Stimulated activated naive CD4-positive, alpha-beta T cell (primary cell): ENCODE measurements around the gene GPC6.

ENCODE experiments used
- DNase-seq, 6 experiments: peaks; one replicate each; lab custom pipeline; 2025; lab: John Stamatoyannopoulos, UW

GPC6 gene

DNA sequence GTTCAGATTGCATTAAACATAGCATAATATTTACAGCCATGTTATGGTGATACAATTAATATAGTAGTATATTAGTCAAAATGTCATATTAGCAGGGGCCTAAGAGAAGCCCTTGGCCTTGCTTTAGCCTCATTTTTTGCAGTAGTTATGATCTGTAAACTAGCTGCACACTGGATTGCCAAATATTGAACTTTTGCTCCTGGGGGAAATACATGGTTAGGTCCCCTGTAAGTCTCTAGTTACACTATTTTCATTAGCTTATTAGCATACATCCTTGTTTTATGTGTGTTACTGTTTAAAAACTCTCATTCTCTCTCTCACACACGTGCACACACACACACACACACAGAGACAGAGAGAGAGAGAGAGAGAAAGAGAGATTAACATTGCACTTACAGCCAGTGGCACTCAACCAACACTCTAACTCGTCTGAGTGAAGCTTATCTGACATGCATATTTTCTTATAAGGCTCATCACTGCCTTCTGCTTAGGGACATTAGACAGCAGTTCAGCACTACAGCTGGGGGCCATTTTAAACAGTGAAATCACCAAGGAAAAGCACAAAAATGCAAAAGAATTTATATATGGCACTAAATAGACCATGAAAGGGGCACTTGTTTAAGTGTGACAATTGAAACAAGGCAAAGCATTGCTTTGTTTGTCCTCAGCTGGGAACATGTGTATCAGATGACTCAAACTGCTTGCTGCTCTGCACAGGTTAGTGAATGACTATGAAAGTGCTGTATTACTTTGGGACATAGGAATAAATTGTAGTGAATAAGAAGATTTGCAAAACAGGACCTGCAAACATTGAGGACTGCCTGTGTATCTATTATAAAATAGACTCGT is 278.7 kb downstream of the GPC6 start:
- DNase-seq: no peak

- DNase-seq: no peak
Measured at GRCh38 chr13:93511011-93511410, 284.4 kb downstream of the GPC6 start.

- DNase-seq: no peak
Measured at GRCh38 chr13:93515267-93515666, 288.7 kb downstream of the GPC6 start.

DNA sequence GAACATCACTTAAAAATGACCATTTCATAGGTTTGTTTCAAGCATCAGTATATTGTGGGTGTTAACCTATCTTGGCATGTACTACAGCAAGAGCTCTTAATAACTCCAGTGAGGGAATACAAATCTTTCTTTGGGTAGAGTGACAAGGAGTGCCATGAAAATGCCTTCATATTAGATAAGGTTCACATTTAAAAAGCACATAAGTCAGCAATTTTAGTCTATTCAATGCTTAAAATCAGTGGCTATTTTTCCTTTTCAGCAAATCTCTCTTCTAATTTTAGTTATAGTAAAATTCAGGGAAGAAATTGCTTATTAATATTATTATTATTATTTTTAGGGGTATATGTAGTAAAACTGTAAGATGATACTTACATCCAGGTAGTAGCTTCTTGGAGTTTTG is 291.1 kb downstream of the GPC6 start:
- no peak for DNase-seq

DNA sequence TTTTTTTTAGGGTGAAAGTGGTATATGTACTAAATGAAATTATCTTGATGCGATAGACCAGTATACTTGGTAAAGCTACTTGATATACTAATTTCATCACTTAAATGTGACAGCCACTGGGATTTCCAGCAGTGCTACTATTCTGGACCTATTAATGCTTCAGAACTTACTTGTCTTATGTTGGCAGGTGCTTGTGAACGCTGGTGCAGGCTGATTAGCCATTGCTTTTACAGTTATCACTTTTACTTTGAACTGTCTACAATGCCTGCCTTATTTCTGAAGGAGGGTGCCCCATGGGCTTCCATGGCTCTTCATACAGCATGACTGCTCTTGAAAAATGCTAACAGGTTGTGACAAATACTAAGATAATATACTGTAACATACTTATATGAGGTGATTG is 294.7 kb downstream of the GPC6 start:
- no peak for DNase-seq

DNA sequence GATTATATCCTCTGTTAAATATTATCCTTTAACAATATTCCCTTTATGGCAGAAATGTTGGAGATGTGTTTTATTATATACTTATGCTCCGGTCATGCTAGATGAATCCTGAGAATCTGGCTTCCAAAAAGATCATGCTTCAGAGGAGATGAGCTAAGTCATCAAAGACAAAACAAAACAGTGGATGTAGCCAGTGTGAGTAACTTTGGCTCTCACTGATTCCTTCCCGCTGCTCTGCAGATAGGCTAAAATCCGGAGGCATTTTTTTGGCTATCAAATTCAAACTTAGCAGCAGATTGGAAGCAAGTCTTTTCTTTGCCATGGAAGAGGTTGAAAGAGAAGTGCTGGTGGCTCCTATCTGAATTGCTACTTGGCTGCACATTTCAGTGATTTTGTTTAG is 295.9 kb downstream of the GPC6 start:
- DNase-seq: no peak

GRCh38 chr13:93525087-93525486 is 298.5 kb downstream of the GPC6 start:
- DNase-seq: no peak

- DNase-seq: no peak
Measured at GRCh38 chr13:93527748-93528297, 301.2 kb downstream of the GPC6 start.

GRCh38 chr13:93529961-93530360 is 303.4 kb downstream of the GPC6 start:
- DNase-seq: no peak

DNA sequence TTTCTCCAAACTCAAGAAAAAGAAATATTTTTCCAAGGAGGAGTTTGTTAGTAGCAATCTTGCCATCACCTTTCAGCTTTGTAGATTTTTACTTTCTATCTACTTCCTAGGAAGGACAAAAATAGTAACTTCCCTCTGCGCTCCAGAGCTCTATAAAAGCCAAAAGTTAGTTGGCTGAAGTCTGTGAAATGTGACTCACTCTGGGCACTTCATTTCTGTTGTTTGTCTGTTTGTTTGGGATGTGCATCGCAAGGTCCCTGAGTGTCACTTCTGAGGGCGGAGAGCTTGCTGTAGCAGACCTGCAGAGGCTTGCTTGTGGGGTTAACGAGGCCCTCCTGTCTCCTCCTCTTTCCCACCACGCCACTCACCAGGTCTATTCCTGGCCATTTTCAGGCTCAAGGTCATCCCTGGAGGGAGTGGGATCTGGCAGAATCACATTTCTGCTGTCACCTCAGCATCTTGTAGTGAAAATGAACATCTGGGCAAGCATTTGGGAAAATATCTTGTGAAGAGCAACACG is 307.6 kb downstream of the GPC6 start:
- no peak for DNase-seq

- no peak for DNase-seq
Measured at GRCh38 chr13:93535251-93535650, 308.6 kb downstream of the GPC6 start.

- DNase-seq: no peak
Measured at GRCh38 chr13:93539914-93540313, 313.3 kb downstream of the GPC6 start.

DNA sequence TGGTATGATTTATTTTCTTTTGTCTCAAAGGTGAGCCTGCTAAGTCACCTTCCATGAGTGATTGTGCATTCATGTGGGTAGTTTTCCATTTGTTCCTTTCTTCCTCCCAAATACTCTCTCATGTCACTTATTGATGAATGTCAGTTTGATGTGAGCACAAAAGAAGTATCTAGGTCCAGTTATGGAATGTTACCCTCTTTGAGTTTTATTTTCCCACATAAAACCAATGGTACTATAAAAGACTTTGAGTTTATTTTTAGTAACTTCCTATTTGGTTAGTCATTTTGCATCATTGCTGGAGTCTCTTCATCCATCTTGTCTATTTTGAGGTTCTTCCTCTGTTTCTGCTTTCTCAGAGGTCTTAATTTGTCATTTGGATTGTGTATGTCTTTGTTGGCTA is 321.3 kb downstream of the GPC6 start:
- DNase-seq: no peak

DNA sequence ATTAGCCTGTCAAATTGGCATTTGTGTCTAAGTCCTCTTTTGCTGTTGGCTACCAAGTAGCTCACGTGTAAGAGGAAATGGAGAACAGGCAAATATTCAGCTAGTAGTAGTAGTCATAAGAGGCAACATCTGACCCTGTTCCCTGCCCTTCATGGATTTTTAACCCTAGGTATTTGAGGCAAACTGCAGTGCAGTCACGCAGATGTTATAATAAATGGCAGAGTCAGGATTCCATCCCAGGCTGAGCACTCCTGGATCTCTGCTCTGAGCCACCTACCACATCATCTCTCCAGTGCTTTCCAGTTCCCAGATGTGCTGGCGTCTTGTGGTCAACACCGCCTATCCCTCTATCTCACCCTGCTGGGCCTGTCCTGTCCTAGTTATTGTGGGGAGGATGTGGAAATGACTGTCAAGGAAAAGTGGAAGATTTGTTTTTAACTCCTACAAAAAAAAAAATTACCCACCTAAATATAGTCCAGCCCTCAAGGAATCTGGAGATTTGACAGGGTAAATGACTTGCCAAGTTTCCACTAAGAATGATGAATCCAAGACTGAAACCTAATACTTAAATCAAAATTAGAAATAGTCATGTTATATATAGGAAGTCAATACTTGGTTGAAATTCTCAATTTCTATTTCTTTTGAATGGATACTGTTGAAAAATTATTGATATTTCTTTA is 322.9 kb downstream of the GPC6 start:
- DNase-seq: no peak

DNA sequence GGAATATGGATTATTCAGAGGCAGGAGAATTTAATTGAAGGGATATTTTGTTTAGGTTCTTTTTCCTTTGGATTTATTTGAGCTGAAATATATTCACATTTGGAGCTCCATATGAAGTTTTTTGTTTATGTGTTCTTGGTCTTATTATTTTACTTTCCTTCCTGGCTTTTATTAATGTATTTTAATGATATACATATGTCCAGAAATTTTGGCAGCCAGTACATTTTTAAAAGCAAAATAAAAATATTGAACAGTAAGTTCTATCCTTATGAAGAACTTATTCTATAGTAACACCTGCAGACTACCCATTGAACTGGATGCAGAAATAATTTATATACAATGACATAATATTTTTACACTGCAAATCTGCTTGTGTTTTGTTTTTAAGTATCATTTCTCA is 323.6 kb downstream of the GPC6 start:
- no peak for DNase-seq

DNA sequence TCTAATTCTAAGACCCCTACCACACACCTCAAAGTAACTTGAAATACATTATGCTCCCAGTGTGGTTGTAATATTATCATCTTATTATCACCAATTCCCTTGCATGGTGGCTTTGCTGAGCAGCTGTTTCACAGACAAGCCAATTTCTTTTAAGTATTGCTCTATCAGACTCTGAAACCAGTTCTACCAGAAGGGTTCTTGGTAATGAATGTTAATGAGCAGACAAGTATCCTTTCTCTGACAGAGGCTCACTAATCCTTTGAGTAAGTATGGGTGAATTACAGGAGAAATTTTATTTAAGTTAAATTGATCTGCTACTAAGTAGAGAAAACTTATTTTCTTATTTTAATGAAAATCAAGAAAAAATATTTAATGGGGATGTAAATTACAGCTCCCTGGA is 326.0 kb downstream of the GPC6 start:
- DNase-seq: no peak

- no peak for DNase-seq
Measured at GRCh38 chr13:93554514-93554913, 327.9 kb downstream of the GPC6 start.

GRCh38 chr13:93558637-93559036 is 332.0 kb downstream of the GPC6 start:
- DNase-seq: no peak

DNA sequence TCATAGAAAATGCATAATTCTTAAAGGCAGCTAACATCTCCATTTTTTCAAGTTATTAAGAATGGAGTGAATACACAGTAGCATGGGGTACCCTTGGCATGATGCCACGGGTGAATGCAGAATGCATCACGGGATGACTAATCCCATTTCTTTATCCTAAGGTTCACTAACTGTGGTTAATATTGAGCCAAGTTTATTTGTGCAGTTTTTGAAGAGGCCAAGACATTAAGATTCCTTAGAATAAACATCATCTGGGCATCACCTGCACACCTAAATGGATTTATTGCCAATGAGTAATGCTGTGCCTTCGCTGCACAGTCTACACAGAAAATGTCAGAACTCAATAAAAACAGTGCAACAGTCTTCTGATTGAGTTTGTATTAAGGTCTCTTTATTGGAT is 333.1 kb downstream of the GPC6 start:
- DNase-seq: no peak

GRCh38 chr13:93561576-93562225 is 335.1 kb downstream of the GPC6 start:
- no peak for DNase-seq

- DNase-seq: no peak
Measured at GRCh38 chr13:93562676-93563075, 336.1 kb downstream of the GPC6 start.

GRCh38 chr13:93577105-93577504 is 350.5 kb downstream of the GPC6 start:
- no peak for DNase-seq

- no peak for DNase-seq
Measured at GRCh38 chr13:93589788-93590187, 363.2 kb downstream of the GPC6 start.
